ENCODE data around the gene IQCH.

Gene IQCH

DNA sequence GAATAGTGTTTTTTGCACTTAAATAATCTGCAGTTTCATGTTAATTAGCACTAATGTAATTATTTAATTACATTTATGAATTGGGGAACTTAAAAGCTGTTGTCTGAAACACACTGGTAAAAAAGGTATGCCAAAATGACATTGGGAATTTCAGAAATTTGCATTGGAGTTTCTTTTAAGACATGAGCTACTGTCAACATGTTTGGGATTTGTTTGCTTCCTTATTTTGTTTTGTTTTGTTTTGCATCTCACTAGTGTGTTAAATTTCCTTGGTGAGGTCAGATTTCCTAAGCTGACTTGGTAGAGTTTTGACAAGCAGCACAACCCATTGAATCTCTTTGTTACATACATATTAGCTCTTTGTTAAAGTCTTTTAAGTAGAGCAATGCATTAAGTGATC, 119.4 kb downstream of the IQCH start:
- Mint-ChIP-seq H3K36me3 (ENCODE audit: insufficient read depth) (no peaks in the 10 kb centered on the region), H3K4me1 (no peaks in the 10 kb centered on the region), H3K27ac (ENCODE audit: low read depth) (no peak overlapping the region), H3K9me3 (no peaks in the 10 kb centered on the region), H3K27me3 (peaks cover 30% of the 10 kb centered on the region), H3K4me3 (no peak overlapping the region)
- ATAC-seq (replicated peaks; ENCODE audit: extremely low read depth, poor library complexity, severe bottlenecking) (no peak), DNase-seq (ENCODE audit: low spot score in 2 of 2) (no peak)

DNA sequence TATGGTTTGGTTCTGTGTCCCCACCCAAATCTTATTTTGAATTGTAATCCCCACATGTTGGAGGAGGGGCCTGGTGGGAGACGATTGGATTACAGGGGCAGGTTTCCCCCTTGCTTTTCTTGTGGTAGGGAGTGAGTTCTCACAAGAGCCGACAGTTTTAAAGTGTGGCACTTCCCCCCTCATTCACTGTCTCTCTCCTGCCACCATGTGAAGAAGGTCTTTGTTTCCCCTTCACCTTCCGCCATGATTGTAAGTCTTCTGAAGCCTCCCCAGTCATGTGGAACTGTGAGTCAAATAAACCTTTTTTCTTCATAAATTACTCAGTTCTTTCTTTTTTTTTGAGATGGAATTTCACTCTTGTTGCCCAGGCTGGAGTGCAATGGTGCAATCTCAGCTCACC, 124.9 kb downstream of the IQCH start:
- Mint-ChIP-seq H3K9me3 (no peaks in the 10 kb centered on the region), H3K36me3 (ENCODE audit: insufficient read depth) (no peaks in the 10 kb centered on the region), H3K4me1 (no peaks in the 10 kb centered on the region), H3K27me3 (peaks cover 18% of the 10 kb centered on the region), H3K27ac (ENCODE audit: low read depth) (no peak overlapping the region), H3K4me3 (no peak overlapping the region)
- DNase-seq (ENCODE audit: low spot score in 2 of 2) (no peak), ATAC-seq (replicated peaks; ENCODE audit: extremely low read depth, poor library complexity, severe bottlenecking) (no peak)

DNA sequence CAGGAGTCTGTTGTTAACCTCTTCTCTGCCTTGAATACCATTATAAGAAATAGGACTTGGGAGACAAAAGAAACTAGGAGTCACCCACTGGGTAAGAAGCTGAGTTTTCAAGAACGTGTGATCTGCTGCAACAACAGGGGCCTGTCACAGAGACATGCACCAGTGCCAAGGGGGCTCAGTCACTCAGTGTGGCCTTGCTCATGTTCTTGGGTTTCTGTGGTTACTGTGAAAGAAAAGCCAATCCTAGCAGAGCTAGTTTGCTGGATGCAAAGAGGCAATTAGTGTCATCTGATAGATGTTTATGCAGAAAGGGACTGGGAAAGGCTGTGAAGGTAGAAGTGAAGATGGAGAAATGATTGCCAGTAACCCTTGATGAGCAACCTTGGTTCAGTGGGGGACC, 126.3 kb downstream of the IQCH start:
- no peak for ATAC-seq (replicated peaks; ENCODE audit: extremely low read depth, poor library complexity, severe bottlenecking)
- no peak for DNase-seq (ENCODE audit: low spot score in 2 of 2)
- Mint-ChIP-seq H3K27me3 (peaks cover 18% of the 10 kb centered on the region), H3K4me1 (no peaks in the 10 kb centered on the region), H3K27ac (ENCODE audit: low read depth) (no peak overlapping the region), H3K9me3 (no peaks in the 10 kb centered on the region), H3K36me3 (ENCODE audit: insufficient read depth) (peaks cover 1% of the 10 kb centered on the region), H3K4me3 (no peak overlapping the region)

DNA sequence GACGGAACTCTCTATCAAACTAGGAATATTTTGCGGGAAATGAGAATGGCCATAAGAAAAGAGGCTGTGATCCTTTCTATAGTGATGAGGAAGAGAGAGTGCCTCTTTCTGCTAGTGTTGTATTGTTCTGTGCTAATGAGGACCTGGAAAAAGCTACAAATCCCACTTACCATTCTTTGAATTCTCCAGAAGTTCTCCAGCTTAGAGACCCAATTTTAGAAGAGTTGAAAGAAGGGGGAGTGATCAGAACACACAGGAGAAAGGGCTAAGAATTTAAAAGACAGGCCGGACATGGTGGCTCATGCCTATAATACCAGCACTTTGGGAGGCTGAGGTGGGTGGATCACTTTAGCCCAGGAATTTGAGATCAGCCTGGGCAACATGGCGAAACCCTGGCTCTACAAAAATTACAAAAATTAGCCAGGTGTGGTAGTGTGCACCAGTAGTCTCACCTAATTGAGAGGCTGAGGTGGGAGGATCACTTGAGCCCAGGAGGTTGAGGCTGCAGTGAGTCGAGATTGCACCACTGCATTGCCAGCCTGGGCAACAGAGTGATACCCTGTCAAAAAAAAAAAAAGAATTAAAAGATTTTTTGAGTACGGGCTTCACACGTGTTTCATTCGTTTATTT, 126.9 kb downstream of the IQCH start:
- peaks cover 18% of the 10 kb centered on the region for H3K27me3 Mint-ChIP-seq
- peaks cover 1% of the 10 kb centered on the region for H3K36me3 Mint-ChIP-seq (ENCODE audit: insufficient read depth)
- no peaks in the 10 kb centered on the region for H3K9me3 Mint-ChIP-seq
- no peak for ATAC-seq (replicated peaks; ENCODE audit: extremely low read depth, poor library complexity, severe bottlenecking)
- H3K4me3 Mint-ChIP-seq = no peak overlapping the region
- H3K27ac Mint-ChIP-seq (ENCODE audit: low read depth) = no peak overlapping the region
- DNase-seq (ENCODE audit: low spot score in 2 of 2) = no peak
- no peaks in the 10 kb centered on the region for H3K4me1 Mint-ChIP-seq

DNA sequence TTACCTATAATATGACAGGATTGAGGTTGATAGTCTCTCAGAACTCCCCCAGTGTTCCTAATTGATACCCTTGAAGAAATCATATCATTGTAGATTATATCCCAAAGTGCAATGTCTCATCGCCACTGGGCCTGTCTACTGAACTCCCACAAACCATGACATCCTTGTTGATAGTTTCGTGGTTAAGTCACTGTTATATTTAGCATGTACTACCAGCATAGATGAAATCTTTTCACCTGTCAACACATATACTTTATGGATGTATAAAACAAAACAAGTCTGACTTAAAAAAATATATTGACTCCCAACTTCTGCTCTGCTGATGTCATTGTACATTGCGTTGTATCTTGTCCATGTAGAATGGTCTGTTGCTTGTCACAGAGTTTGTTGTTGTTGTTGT, 128.1 kb downstream of the IQCH start:
- peaks cover 1% of the 10 kb centered on the region for H3K36me3 Mint-ChIP-seq (ENCODE audit: insufficient read depth)
- H3K4me3 Mint-ChIP-seq = no peak overlapping the region
- H3K27me3 Mint-ChIP-seq = peaks cover 15% of the 10 kb centered on the region
- H3K9me3 Mint-ChIP-seq = no peaks in the 10 kb centered on the region
- H3K27ac Mint-ChIP-seq (ENCODE audit: low read depth) = no peak overlapping the region
- no peaks in the 10 kb centered on the region for H3K4me1 Mint-ChIP-seq
- DNase-seq (ENCODE audit: low spot score in 2 of 2) = no peak
- no peak for ATAC-seq (replicated peaks; ENCODE audit: extremely low read depth, poor library complexity, severe bottlenecking)

DNA sequence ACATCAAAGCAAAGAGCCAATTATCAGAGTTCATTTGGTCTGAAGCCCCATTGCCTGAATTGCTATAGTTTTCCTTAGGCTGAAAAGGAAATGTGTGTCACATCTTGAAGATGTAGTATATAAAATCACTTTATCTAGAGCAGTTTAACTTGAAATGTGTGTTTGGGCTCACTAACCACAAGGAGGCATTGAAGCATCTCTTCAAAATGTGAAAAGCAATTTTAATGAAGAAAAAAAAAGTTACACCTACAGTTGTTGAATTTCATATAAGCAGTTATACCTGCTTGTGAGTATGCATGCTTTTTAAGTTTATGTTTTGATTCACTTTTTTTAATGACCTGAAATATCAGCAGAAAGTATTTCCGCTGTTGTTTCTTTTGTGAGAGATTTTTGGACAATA, 129.3 kb downstream of the IQCH start:
- no peak for DNase-seq (ENCODE audit: low spot score in 2 of 2)
- Mint-ChIP-seq H3K27me3 (peaks cover 8% of the 10 kb centered on the region), H3K9me3 (no peaks in the 10 kb centered on the region), H3K4me3 (no peak overlapping the region), H3K36me3 (ENCODE audit: insufficient read depth) (peaks cover 1% of the 10 kb centered on the region), H3K4me1 (no peaks in the 10 kb centered on the region), H3K27ac (ENCODE audit: low read depth) (no peak overlapping the region)
- ATAC-seq (replicated peaks; ENCODE audit: extremely low read depth, poor library complexity, severe bottlenecking) = no peak

DNA sequence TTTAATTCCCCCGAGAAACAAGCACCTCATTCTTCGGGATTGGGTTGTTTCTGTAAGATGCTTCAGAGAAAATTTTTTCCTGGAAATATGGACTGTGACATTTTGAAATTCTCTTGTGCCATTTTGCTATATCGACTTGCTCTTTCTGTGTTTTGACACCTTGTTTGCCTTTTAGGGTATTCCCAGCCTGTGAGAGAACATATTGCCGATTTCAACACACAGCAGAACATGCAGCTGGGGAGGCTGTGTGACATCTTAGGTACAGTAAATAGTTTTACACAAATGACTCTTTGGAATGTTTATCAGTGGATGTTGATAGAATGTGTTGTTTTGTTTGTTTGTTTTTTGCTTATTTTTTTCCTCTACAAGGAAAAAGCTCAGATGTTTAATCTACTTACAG, 130.2 kb downstream of the IQCH start:
- no peak overlapping the region for H3K27ac Mint-ChIP-seq (ENCODE audit: low read depth)
- H3K27me3 Mint-ChIP-seq = peaks cover 8% of the 10 kb centered on the region
- no peaks in the 10 kb centered on the region for H3K9me3 Mint-ChIP-seq
- no peak overlapping the region for H3K4me3 Mint-ChIP-seq
- no peaks in the 10 kb centered on the region for H3K4me1 Mint-ChIP-seq
- peaks cover 1% of the 10 kb centered on the region for H3K36me3 Mint-ChIP-seq (ENCODE audit: insufficient read depth)
- DNase-seq (ENCODE audit: low spot score in 2 of 2) (no peak), ATAC-seq (replicated peaks; ENCODE audit: extremely low read depth, poor library complexity, severe bottlenecking) (no peak)

DNA sequence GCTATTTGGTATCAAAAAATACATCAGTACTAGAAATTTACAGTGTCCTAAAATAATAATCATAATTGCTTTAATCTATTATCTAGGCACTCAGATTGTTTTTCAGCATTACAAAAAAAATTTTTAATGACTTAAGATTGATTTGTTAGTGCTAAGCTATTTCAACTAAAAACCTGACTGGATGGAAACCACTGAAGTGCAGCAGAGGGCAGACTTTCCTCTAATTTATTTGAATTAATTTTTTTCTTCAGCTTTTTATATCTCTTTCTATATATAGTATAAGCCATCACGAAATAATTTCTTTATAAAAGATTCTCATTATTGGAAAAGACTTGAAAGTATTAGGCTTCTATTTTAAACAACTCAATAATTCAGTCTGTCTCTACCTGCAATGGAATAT, 131.4 kb downstream of the IQCH start:
- no peaks in the 10 kb centered on the region for H3K4me1 Mint-ChIP-seq
- no peaks in the 10 kb centered on the region for H3K27me3 Mint-ChIP-seq
- H3K9me3 Mint-ChIP-seq = no peaks in the 10 kb centered on the region
- H3K4me3 Mint-ChIP-seq = no peak overlapping the region
- no peak overlapping the region for H3K27ac Mint-ChIP-seq (ENCODE audit: low read depth)
- peaks cover 1% of the 10 kb centered on the region for H3K36me3 Mint-ChIP-seq (ENCODE audit: insufficient read depth)
- no peak for ATAC-seq (replicated peaks; ENCODE audit: extremely low read depth, poor library complexity, severe bottlenecking)
- DNase-seq (ENCODE audit: low spot score in 2 of 2) = no peak

DNA sequence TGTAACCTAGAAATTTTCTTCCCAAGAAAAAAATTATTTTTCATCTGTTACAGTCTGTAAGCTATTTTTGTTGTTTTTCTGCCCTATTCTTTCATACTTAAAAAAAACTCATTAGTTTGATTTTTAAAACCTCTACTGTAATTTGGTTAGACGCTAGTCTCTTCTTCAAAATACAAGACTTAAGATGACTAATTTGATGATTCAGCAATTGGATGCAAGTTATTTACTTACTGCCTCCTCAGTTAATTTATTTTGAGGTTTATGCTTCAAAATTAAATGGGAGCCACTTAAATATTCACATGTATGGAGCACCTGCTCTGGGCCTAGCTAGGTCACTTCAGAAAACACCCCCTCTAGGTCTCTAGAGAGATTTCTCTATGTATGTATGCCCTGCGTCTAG, 132.4 kb downstream of the IQCH start:
- Mint-ChIP-seq H3K4me1 (no peaks in the 10 kb centered on the region), H3K27me3 (peaks cover 3% of the 10 kb centered on the region), H3K4me3 (no peak overlapping the region), H3K9me3 (no peaks in the 10 kb centered on the region), H3K27ac (ENCODE audit: low read depth) (no peak overlapping the region), H3K36me3 (ENCODE audit: insufficient read depth) (peaks cover 1% of the 10 kb centered on the region)
- DNase-seq (ENCODE audit: low spot score in 2 of 2) (no peak), ATAC-seq (replicated peaks; ENCODE audit: extremely low read depth, poor library complexity, severe bottlenecking) (no peak)

DNA sequence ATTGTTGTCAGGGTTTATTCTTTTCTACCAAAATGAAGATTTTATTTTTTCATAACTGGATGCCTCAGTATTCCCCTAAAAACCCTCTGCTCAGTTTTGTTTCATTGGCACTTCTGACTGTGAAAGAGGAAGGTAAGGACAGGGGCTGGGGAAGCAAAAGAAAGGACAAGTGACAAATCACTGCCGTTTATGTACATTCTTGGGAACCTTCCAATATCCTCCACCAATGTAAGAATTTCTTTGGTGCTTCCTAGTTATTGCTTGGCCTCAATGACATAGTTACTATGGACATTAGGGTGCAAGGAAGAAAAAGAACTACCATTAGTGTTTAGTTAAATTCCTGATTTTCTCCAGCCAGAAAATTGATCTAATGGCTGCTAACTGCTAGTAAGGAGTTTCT, 135.4 kb downstream of the IQCH start:
- H3K9me3 Mint-ChIP-seq = no peaks in the 10 kb centered on the region
- peaks cover 9% of the 10 kb centered on the region for H3K27me3 Mint-ChIP-seq
- H3K4me1 Mint-ChIP-seq = no peaks in the 10 kb centered on the region
- H3K36me3 Mint-ChIP-seq (ENCODE audit: insufficient read depth) = no peaks in the 10 kb centered on the region
- ATAC-seq (replicated peaks; ENCODE audit: extremely low read depth, poor library complexity, severe bottlenecking) (no peak), DNase-seq (ENCODE audit: low spot score in 2 of 2) (no peak)
- H3K27ac Mint-ChIP-seq (ENCODE audit: low read depth) = no peak overlapping the region
- H3K4me3 Mint-ChIP-seq = no peak overlapping the region

DNA sequence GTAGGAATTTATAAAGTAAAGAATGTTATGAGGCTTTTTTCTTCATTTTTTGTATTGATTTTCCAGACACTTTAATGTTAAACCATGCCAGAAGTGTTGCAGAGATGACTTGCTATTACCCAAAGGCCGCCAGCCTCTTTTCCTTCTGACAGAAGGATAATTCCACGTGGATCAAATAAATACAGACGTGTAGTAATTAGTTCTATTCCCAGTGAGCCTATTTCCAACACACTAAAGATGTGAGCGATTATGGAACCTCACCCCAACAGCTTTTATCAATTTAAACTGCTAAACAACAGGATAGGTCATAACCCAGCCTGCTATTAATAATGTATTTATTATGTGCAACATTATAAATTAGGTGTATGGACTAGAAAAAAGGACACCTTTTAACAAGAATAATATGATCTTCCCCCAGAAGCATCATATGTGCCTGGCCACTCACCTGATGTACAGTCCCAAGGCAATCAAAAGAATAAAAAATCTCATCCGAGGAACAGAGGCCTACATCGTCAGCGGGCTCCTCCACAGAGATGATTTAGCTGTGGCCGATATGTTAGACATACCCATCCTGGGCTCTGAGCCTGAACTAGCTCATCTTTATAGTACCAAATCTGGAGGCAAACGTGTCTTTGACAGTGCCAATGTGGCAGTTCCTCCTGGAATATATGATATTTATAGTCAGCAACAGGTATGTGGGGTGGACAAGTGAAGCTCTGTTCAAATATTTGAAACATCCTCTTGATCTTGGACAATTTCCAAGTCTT, 140.5 kb downstream of the IQCH start:
- peaks cover 9% of the 10 kb centered on the region for H3K27me3 Mint-ChIP-seq
- H3K9me3 Mint-ChIP-seq = no peaks in the 10 kb centered on the region
- H3K36me3 Mint-ChIP-seq (ENCODE audit: insufficient read depth) = no peaks in the 10 kb centered on the region
- ATAC-seq (replicated peaks; ENCODE audit: extremely low read depth, poor library complexity, severe bottlenecking) (no peak), DNase-seq (ENCODE audit: low spot score in 2 of 2) (no peak)
- no peak overlapping the region for H3K27ac Mint-ChIP-seq (ENCODE audit: low read depth)
- H3K4me3 Mint-ChIP-seq = no peak overlapping the region
- no peaks in the 10 kb centered on the region for H3K4me1 Mint-ChIP-seq

DNA sequence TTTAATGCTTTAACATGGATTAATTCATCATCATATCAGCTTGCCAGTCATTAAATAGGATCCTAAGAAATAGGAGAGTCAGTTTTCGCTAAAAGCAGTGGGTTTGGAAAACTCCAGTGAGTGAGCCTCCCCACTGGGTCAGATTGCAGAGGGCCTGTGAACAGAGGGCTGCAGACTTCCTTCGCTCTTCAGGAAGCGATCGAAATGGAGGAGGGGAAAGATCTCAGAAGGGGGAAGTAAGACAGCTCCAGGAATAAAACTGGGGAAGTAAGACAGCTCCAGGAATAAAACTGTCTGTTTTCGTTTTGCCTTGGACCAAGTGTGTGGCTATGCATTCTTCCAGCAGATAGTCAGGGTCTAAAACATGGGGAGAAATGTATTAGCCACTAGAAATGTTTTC, 141.5 kb downstream of the IQCH start:
- Mint-ChIP-seq H3K4me3 (no peak overlapping the region), H3K9me3 (no peaks in the 10 kb centered on the region), H3K27me3 (peaks cover 9% of the 10 kb centered on the region), H3K36me3 (ENCODE audit: insufficient read depth) (no peaks in the 10 kb centered on the region), H3K4me1 (no peaks in the 10 kb centered on the region), H3K27ac (ENCODE audit: low read depth) (no peak overlapping the region)
- no peak for ATAC-seq (replicated peaks; ENCODE audit: extremely low read depth, poor library complexity, severe bottlenecking)
- no peak for DNase-seq (ENCODE audit: low spot score in 2 of 2)

DNA sequence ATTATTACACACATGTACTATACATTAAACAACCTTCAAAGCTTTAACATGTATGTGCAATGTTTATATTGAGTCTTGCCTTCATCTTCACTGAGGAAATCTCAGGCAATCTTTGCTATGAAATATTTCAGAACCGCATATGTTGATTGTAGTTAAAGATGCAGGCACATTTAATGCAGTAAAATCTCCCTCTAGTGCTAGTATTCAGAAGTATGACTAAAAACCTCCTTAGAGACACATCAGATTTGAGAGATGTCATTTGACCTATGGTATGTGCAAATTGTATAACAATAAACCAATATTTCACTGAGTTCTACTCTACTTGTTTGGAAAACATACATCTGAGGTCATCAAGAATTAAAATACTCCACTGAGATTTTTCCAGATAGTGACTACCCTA, 142.6 kb downstream of the IQCH start:
- Mint-ChIP-seq H3K36me3 (ENCODE audit: insufficient read depth) (no peaks in the 10 kb centered on the region), H3K4me1 (no peaks in the 10 kb centered on the region), H3K4me3 (no peak overlapping the region), H3K27ac (ENCODE audit: low read depth) (no peak overlapping the region), H3K27me3 (peaks cover 4% of the 10 kb centered on the region), H3K9me3 (no peaks in the 10 kb centered on the region)
- ATAC-seq (replicated peaks; ENCODE audit: extremely low read depth, poor library complexity, severe bottlenecking) = no peak
- DNase-seq (ENCODE audit: low spot score in 2 of 2) = no peak

All from central memory CD8-positive, alpha-beta T cell (primary cell).